Measurements from ENCODE around the gene ERMAP.

Gene ERMAP

GRCh38 chr1:42837709-42838108, 20.8 kb downstream of the ERMAP start:
- TF ChIP-seq CTCF (IDR thresholded peaks at IDR 0.05; ENCODE audit: borderline replicate concordance, control extremely low read depth, extremely low read depth, insufficient read depth, missing control alignments), result no peak
- no peak for DNase-seq (ENCODE audit: low spot score)
- in situ Hi-C loops (cut with MboI; ENCODE audit: low sequenced_read_pairs, unreplicated experiment), result no loop called here

DNA sequence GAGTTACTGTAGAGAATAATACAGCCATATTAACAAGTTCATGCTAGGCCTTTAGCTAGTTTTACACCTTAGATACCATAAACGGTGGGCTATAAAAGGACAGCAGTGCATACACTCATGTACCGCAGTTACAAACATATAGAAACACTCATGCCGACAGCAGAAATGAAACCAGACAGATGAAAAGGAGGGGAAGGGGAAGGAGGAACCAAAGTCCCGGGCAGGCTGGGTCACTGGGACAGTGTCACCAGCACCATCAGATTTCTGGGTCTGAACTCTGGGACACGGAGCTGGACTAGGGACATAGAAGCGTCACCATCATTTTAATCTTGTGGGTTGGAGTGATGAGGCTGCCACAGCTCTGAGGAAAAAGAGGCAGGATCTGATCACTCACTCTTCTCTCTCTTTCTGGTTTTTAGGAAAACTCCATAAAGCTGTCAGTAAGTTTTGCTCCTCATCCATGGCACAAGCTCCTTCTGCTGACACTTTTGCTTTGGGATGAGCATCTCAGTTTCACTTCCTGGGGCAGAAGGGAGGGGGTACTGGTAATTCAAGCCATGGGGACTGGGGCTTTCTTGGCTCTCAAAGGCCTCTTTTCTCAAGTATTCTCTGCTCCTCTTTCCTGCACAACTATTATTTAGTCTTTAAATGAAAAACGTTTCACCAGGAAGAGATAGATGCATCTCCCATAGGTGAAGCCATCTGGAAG, 21.7 kb downstream of the ERMAP start:
- DNase-seq (ENCODE audit: low spot score), result no peak

GRCh38 chr1:42841010-42841409, 24.1 kb downstream of the ERMAP start:
- in situ Hi-C loops (cut with MboI; ENCODE audit: low sequenced_read_pairs, unreplicated experiment), result no loop called here
- TF ChIP-seq CTCF (IDR thresholded peaks at IDR 0.05; ENCODE audit: borderline replicate concordance, control extremely low read depth, extremely low read depth, insufficient read depth, missing control alignments), result no peak

More for the DNA sequence above, 21.7 kb downstream of the ERMAP start:
- TF ChIP-seq CTCF (IDR thresholded peaks at IDR 0.05; ENCODE audit: borderline replicate concordance, control extremely low read depth, extremely low read depth, insufficient read depth, missing control alignments), result no peak
- in situ Hi-C loops (cut with MboI; ENCODE audit: low sequenced_read_pairs, unreplicated experiment), result no loop called here

GRCh38 chr1:42841440-42842147, 24.7 kb downstream of the ERMAP start:
- TF ChIP-seq CTCF (IDR thresholded peaks at IDR 0.05; ENCODE audit: borderline replicate concordance, control extremely low read depth, extremely low read depth, insufficient read depth, missing control alignments), result no peak

More at GRCh38 chr1:42841010-42841409, 24.1 kb downstream of the ERMAP start:
- no peak for DNase-seq (ENCODE audit: low spot score)

GRCh38 chr1:42844592-42845140, 27.7 kb downstream of the ERMAP start:
- in situ Hi-C loops (cut with MboI; ENCODE audit: low sequenced_read_pairs, unreplicated experiment), result no loop called here
- no peak for DNase-seq (ENCODE audit: low spot score)
- TF ChIP-seq CTCF (IDR thresholded peaks at IDR 0.05; ENCODE audit: borderline replicate concordance, control extremely low read depth, extremely low read depth, insufficient read depth, missing control alignments), result no peak

More at GRCh38 chr1:42841440-42842147, 24.7 kb downstream of the ERMAP start:
- no peak for DNase-seq (ENCODE audit: low spot score)
- in situ Hi-C loops (cut with MboI; ENCODE audit: low sequenced_read_pairs, unreplicated experiment), result no loop called here

GRCh38 chr1:42845193-42845592, 28.3 kb downstream of the ERMAP start:
- in situ Hi-C loops (cut with MboI; ENCODE audit: low sequenced_read_pairs, unreplicated experiment), result no loop called here
- DNase-seq (ENCODE audit: low spot score), result no peak

More at GRCh38 chr1:42845193-42845592, 28.3 kb downstream of the ERMAP start:
- no peak for TF ChIP-seq CTCF (IDR thresholded peaks at IDR 0.05; ENCODE audit: borderline replicate concordance, control extremely low read depth, extremely low read depth, insufficient read depth, missing control alignments)
